ENCODE results near the gene OR2M3. TPM values are rescaled to one million over a fixed set of nuclear protein-coding genes. Genes with fewer than 3 reads are reported as not detected.
"Not testable (repeated sequence)": the region's sequence is repeated elsewhere in the genome, so short reads cannot be mapped to it uniquely, and the experiment has no call there.

OR2M3 gene
- total and polyA plus RNA-seq, 5 donors, result not detected

GRCh38 chr1:248215880-248216279, 18.8 kb downstream of the OR2M3 start:
- H3K4me1 ChIP-seq (ENCODE audit: control insufficient read depth, insufficient read depth, low read length), result no peaks in the 10 kb centered on the region
- H3K4me3 ChIP-seq (ENCODE audit: low read length), result no peak overlapping the region
- no peak overlapping the region for H3K27ac ChIP-seq (ENCODE audit: low read length)
- no peaks in the 10 kb centered on the region for H3K27me3 ChIP-seq (ENCODE audit: control insufficient read depth, insufficient read depth)
- H3K9me3 ChIP-seq (ENCODE audit: control insufficient read depth, low read length), result no peaks in the 10 kb centered on the region
- no peak for ATAC-seq
- no peak for DNase-seq
- intact Hi-C loops (cut with DNase I), result no loop called here
- WGBS, result 95% methylated on average over 1 of the region's 1 CpG

GRCh38 chr1:248225537-248225936, 28.5 kb downstream of the OR2M3 start:
- H3K27ac ChIP-seq (ENCODE audit: low read length), result no peak overlapping the region
- H3K9me3 ChIP-seq (ENCODE audit: control insufficient read depth, low read length), result no peaks in the 10 kb centered on the region
- H3K27me3 ChIP-seq (ENCODE audit: control insufficient read depth, insufficient read depth), result no peaks in the 10 kb centered on the region
- DNase-seq (no peak), ATAC-seq (no peak)
- H3K4me1 ChIP-seq (ENCODE audit: control insufficient read depth, insufficient read depth, low read length), result no peaks in the 10 kb centered on the region
- H3K4me3 ChIP-seq (ENCODE audit: low read length), result no peak overlapping the region
- 74% methylated on average over 1 of the region's 1 CpG for WGBS
- intact Hi-C loops (cut with DNase I), result no loop called here

GRCh38 chr1:248229360-248229908, 32.4 kb downstream of the OR2M3 start:
- ATAC-seq, result no peak
- WGBS, result 60% methylated on average over 6 of the region's 6 CpGs

GRCh38 chr1:248231117-248231516, 34.1 kb downstream of the OR2M3 start, which contains the start of gene OR2M4:
Gene OR2M4 (plus strand): TSS chr1:248231417. CDS start chr1:248238929, 7,512 bp downstream.
- H3K4me1 ChIP-seq (ENCODE audit: control insufficient read depth, insufficient read depth, low read length), result no peaks in the 10 kb centered on the region
- no peak for DNase-seq
- no peaks in the 10 kb centered on the region for H3K27me3 ChIP-seq (ENCODE audit: control insufficient read depth, insufficient read depth)
- H3K4me3 ChIP-seq (ENCODE audit: low read length), result no peak within 1 kb of the TSS
- H3K9me3 ChIP-seq (ENCODE audit: control insufficient read depth, low read length), result no peaks in the 10 kb centered on the region
- intact Hi-C loops (cut with DNase I), result no loop called here
- no peak within 1 kb of the TSS for H3K27ac ChIP-seq (ENCODE audit: low read length)
- no peak for ATAC-seq
- 69% methylated on average over 2 of the region's 2 CpGs for WGBS

More at GRCh38 chr1:248229360-248229908, 32.4 kb downstream of the OR2M3 start:
- H3K27ac ChIP-seq (ENCODE audit: low read length), result no peak overlapping the region
- no peaks in the 10 kb centered on the region for H3K4me1 ChIP-seq (ENCODE audit: control insufficient read depth, insufficient read depth, low read length)
- H3K27me3 ChIP-seq (ENCODE audit: control insufficient read depth, insufficient read depth), result no peaks in the 10 kb centered on the region
- H3K4me3 ChIP-seq (ENCODE audit: low read length), result no peak overlapping the region
- DNase-seq, result no peak
- H3K9me3 ChIP-seq (ENCODE audit: control insufficient read depth, low read length), result no peaks in the 10 kb centered on the region
- intact Hi-C loops (cut with DNase I), result no loop called here

- no peak overlapping the region for H3K27ac ChIP-seq (ENCODE audit: low read length)
- no peak overlapping the region for H3K4me3 ChIP-seq (ENCODE audit: low read length)
- 90% methylated on average over 9 of the region's 9 CpGs for WGBS
- DNase-seq (no peak), ATAC-seq (no peak)
- no peaks in the 10 kb centered on the region for H3K9me3 ChIP-seq (ENCODE audit: control insufficient read depth, low read length)
- H3K27me3 ChIP-seq (ENCODE audit: control insufficient read depth, insufficient read depth), result no peaks in the 10 kb centered on the region
- intact Hi-C loops (cut with DNase I), result no loop called here
- H3K4me1 ChIP-seq (ENCODE audit: control insufficient read depth, insufficient read depth, low read length), result no peaks in the 10 kb centered on the region
These were observed 42.4 kb downstream of the OR2M3 start for GRCh38 chr1:248239478-248239877.

- Histone ChIP-seq H3K9me3 (ENCODE audit: control insufficient read depth, low read length) (no peaks in the 10 kb centered on the region), H3K4me1 (ENCODE audit: control insufficient read depth, insufficient read depth, low read length) (no peaks in the 10 kb centered on the region), H3K27me3 (ENCODE audit: control insufficient read depth, insufficient read depth) (no peaks in the 10 kb centered on the region), H3K4me3 (ENCODE audit: low read length) (no peak overlapping the region), H3K27ac (ENCODE audit: low read length) (no peak overlapping the region)
- intact Hi-C loops (cut with DNase I), result no loop called here
- 13% methylated on average over 14 of the region's 14 CpGs for WGBS
- DNase-seq, result peak in 1 of 3 donors; percentile 12
- ATAC-seq, result no peak
These were observed 46.1 kb downstream of the OR2M3 start for GRCh38 chr1:248243204-248243603.

- H3K9me3 ChIP-seq (ENCODE audit: control insufficient read depth, low read length); H3K27ac ChIP-seq (ENCODE audit: low read length); DNase-seq; H3K27me3 ChIP-seq (ENCODE audit: control insufficient read depth, insufficient read depth); ATAC-seq; H3K4me1 ChIP-seq (ENCODE audit: control insufficient read depth, insufficient read depth, low read length); H3K4me3 ChIP-seq (ENCODE audit: low read length); intact Hi-C loops (cut with DNase I): not testable (repeated sequence)
- WGBS, result 56% methylated on average over 1 of the region's 1 CpG
These were observed 62.2 kb downstream of the OR2M3 start for GRCh38 chr1:248259309-248259708.

Other genes starting within 250 kb of the OR2M3 start
- gene OR2L8, start 248.4 kb upstream of the OR2M3 start, total RNA-seq, result not detected
- gene OR2L8, start 248.4 kb upstream of the OR2M3 start, polyA plus RNA-seq, result not detected
- gene OR2AK2, start 232.0 kb upstream of the OR2M3 start, total RNA-seq, result not detected
- gene OR2AK2, start 232.0 kb upstream of the OR2M3 start, polyA plus RNA-seq, result not detected
- not detected for gene OR2L5, start 183.6 kb upstream of the OR2M3 start, total RNA-seq
- not detected for gene OR2L5, start 183.6 kb upstream of the OR2M3 start, polyA plus RNA-seq
- under 1 TPM in 1 of 4 donors, not detected in 3; 0.14 TPM for gene OR2L2, start 167.2 kb upstream of the OR2M3 start, total RNA-seq
- gene OR2L2, start 167.2 kb upstream of the OR2M3 start, polyA plus RNA-seq, result not detected
- gene OR2L3, start 150.4 kb upstream of the OR2M3 start, total RNA-seq, result not detected
- gene OR2L3, start 150.4 kb upstream of the OR2M3 start, polyA plus RNA-seq, result not detected
- not detected for gene OR2L13, start 102.1 kb upstream of the OR2M3 start, total RNA-seq
- not detected for gene OR2L13, start 102.1 kb upstream of the OR2M3 start, polyA plus RNA-seq
- not detected for gene OR2M5, start 52.1 kb upstream of the OR2M3 start, total RNA-seq
- gene OR2M5, start 52.1 kb upstream of the OR2M3 start, polyA plus RNA-seq, result not detected
- gene OR2M2, start 22.4 kb upstream of the OR2M3 start, total RNA-seq, result not detected
- not detected for gene OR2M2, start 22.4 kb upstream of the OR2M3 start, polyA plus RNA-seq
- gene OR2M4, start 34.2 kb downstream of the OR2M3 start, total RNA-seq, result not detected
- not detected for gene OR2M4, start 34.2 kb downstream of the OR2M3 start, polyA plus RNA-seq
- gene OR2T33, start 80.7 kb downstream of the OR2M3 start, total RNA-seq, result not detected
- not detected for gene OR2T33, start 80.7 kb downstream of the OR2M3 start, polyA plus RNA-seq
- not detected for gene OR2T12, start 106.2 kb downstream of the OR2M3 start, total RNA-seq
- gene OR2T12, start 106.2 kb downstream of the OR2M3 start, polyA plus RNA-seq, result not detected
- gene OR2M7, start 127.3 kb downstream of the OR2M3 start, total RNA-seq, result not detected
- not detected for gene OR2M7, start 127.3 kb downstream of the OR2M3 start, polyA plus RNA-seq
- gene OR14C36, start 151.5 kb downstream of the OR2M3 start, total RNA-seq, result not detected
- gene OR14C36, start 151.5 kb downstream of the OR2M3 start, polyA plus RNA-seq, result not detected
- gene OR2T4, start 164.4 kb downstream of the OR2M3 start, total RNA-seq, result not detected
- gene OR2T4, start 164.4 kb downstream of the OR2M3 start, polyA plus RNA-seq, result not detected
- not detected for gene OR2T6, start 178.5 kb downstream of the OR2M3 start, total RNA-seq
- gene OR2T6, start 178.5 kb downstream of the OR2M3 start, polyA plus RNA-seq, result not detected
- not detected for gene OR2T1, start 205.8 kb downstream of the OR2M3 start, total RNA-seq
- not detected for gene OR2T1, start 205.8 kb downstream of the OR2M3 start, polyA plus RNA-seq
- gene OR2T2, start 248.4 kb downstream of the OR2M3 start, total RNA-seq, result not detected
- not detected for gene OR2T2, start 248.4 kb downstream of the OR2M3 start, polyA plus RNA-seq

Data from right cardiac atrium (tissue), 5 donors.